Esophagus muscularis mucosa (tissue), 4 donors: ENCODE results near the gene MT1HL1. TPM values are rescaled to one million over a fixed set of nuclear protein-coding genes. Genes with fewer than 3 reads are reported as not detected.
"Not testable (repeated sequence)": the region's sequence is repeated elsewhere in the genome, so short reads cannot be mapped to it uniquely, and the experiment has no call there.

ENCODE experiments used
- DNase-seq: peaks from one replicate; pipeline ENCODE4 v3.0.0-alpha.2; 2017; ENCODE audit errors: extremely low spot score
- H3K27ac ChIP-seq, 4 donors: fragments of 200-600 bp; sonication (generic); replicated peaks in 1 of 4; 1 replicate in 3 of 4; 2 replicates in 1 of 4; pipeline ENCODE4 v1.5.1; 2016 to 2019; ENCODE audit warnings: mild to moderate bottlenecking in 1 of 4
- H3K27me3 ChIP-seq, 4 donors: fragments of 200-600 bp; sonication (generic); one replicate each; pipeline versions ENCODE4 v1.5.1 to v1.6.0; 2016 to 2019
- H3K36me3 ChIP-seq, 4 donors: fragments of 200-600 bp; sonication (generic); one replicate each; pipeline ENCODE4 v1.5.1; 2016 to 2019
- H3K4me1 ChIP-seq, 4 donors: fragments of 200-600 bp; sonication (generic); one replicate each; pipeline ENCODE4 v1.5.1; 2016 to 2019
- H3K4me3 ChIP-seq, 4 donors: fragments of 200-600 bp; sonication (generic); 1 replicate in 2 of 4; 2 replicates in 2 of 4; pipeline ENCODE4 v1.5.1; 2016 to 2019; ENCODE audit warnings: mild to moderate bottlenecking in 4 of 4, moderate library complexity in 1 of 4
- H3K9me3 ChIP-seq, 4 donors: fragments of 200-600 bp; sonication (generic); 1 replicate in 3 of 4; 2 replicates in 1 of 4; pipeline ENCODE4 v1.5.1; 2016 to 2019
- EP300 ChIP-seq: sonication (generic); formaldehyde crosslinking; IDR thresholded peaks from one replicate; pipeline ENCODE4 v1.6.1; 2017; ENCODE audit warnings: antibody characterized with exemption
- POLR2A ChIP-seq: fragments of 450-650 bp; IDR thresholded peaks from one replicate; pipeline ENCODE4 v1.6.1; 2017; ENCODE audit warnings: antibody characterized with exemption, moderate library complexity, mild to moderate bottlenecking, low read depth
- POLR2AphosphoS5 ChIP-seq, 2 donors: sonication (generic); formaldehyde crosslinking; IDR thresholded peaks; one replicate each; pipeline ENCODE4 v1.6.1; 2017; ENCODE audit warnings: antibody characterized with exemption in 2 of 2
- WGBS: methylation state at CpG from one replicate; pipeline ENCODE4 v1.1.5; 2018; 5-methylcytosine and 5-hydroxymethylcytosine counted together
- intact Hi-C: fragments of 100-400 bp; cut with DNase I; formaldehyde crosslinking; loops from one replicate; pipeline ENCODE4 v1.15.1; 2023
- total RNA-seq, 4 donors: library from RNA; depleted of rRNA; stranded (reverse); fragments of >200 nt; gene quantifications; one replicate each; pipeline versions ENCODE4 v1.1.0 to v1.2.1, GENCODE V29; 2016
- TF ChIP-seq, protein P1 (sequence below), 3 experiments: fragments of 200-600 bp in 2 of 3; fragments of 450-650 bp in 1 of 3; sonication (generic) in 2 of 3; IDR thresholded peaks; one replicate each; pipeline ENCODE4 v1.5.1; 2017 to 2019; ENCODE audit warnings: antibody characterized with exemption in 3 of 3, mild to moderate bottlenecking in 2 of 3, moderate library complexity in 1 of 3

The MT1HL1 gene
- total RNA-seq, 4 donors from 2014 or later, result not detected

DNA sequence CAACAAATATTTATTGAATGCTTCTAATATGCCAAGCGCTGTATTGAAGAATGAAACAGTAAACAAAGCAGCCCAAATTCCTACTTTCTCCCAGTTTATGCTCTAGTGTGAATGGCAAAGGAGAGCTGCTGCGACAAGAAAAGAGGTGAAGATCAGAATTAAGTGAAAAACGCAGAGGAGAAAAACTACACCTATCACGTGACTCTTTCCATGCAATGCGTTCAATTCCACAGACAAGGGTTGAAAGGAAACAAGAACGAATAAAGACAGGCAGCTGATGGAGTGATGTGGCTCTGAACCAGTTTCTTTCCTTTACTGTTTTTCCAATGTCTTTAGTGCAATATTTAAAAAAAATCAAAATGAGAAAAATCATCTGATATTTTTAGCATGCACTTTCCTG is 23.6 kb downstream of the MT1HL1 start:
- no peaks in the 10 kb centered on the region for H3K36me3 ChIP-seq
- H3K9me3 ChIP-seq, result no peaks in the 10 kb centered on the region
- H3K27me3 ChIP-seq, result no peaks in the 10 kb centered on the region
- no peak for TF ChIP-seq POLR2AphosphoS5 (IDR thresholded peaks at IDR 0.05)
- TF ChIP-seq EP300, result no peak
- TF ChIP-seq, protein P1, sequence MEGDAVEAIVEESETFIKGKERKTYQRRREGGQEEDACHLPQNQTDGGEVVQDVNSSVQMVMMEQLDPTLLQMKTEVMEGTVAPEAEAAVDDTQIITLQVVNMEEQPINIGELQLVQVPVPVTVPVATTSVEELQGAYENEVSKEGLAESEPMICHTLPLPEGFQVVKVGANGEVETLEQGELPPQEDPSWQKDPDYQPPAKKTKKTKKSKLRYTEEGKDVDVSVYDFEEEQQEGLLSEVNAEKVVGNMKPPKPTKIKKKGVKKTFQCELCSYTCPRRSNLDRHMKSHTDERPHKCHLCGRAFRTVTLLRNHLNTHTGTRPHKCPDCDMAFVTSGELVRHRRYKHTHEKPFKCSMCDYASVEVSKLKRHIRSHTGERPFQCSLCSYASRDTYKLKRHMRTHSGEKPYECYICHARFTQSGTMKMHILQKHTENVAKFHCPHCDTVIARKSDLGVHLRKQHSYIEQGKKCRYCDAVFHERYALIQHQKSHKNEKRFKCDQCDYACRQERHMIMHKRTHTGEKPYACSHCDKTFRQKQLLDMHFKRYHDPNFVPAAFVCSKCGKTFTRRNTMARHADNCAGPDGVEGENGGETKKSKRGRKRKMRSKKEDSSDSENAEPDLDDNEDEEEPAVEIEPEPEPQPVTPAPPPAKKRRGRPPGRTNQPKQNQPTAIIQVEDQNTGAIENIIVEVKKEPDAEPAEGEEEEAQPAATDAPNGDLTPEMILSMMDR (IDR thresholded peaks at IDR 0.05), result no peak
- TF ChIP-seq POLR2A, result no peak
- no peak overlapping the region for H3K4me3 ChIP-seq
- WGBS, result 80% methylated on average over 6 of the region's 6 CpGs
- DNase-seq, result no peak
- intact Hi-C loops, result no loop called here
- H3K4me1 ChIP-seq, result no peaks in the 10 kb centered on the region
- no peak overlapping the region for H3K27ac ChIP-seq

DNA sequence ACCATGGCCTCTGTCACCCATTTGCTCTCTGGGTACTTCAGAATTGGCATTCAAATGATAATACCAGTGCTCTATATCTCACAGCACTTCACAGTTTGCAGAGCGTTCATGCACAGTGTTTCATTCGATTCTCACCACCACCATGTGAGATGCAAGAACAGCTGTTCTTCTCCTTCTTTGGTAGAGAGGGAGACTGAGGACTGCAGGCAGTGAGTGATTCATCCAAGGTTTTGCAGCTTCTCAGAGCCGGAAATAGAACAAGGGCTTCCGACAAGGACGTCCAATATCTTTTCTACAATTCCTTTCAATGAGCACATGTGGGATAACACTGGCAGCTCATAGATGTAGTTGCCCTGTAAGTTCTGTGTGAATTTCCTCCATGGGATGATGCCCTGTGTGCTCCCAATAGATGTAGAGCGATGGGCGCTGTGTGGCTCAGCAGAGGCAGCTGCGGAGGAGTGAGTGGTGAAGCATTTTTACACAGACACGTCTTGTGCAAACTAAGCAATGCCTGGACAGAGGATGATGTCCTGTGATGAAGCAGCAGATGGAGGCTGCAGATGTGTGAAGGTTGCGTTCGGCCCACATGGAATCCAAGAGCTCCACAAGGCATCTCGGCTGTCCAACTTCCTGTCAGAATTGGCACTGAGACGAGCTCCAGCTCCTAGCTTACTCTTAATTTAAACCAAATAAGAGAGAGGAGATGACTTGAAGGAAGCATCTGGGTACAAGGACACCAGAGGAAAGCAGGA is 24.9 kb downstream of the MT1HL1 start:
- Histone ChIP-seq H3K4me1 (no peaks in the 10 kb centered on the region), H3K36me3 (no peaks in the 10 kb centered on the region), H3K27me3 (no peaks in the 10 kb centered on the region), H3K9me3 (no peaks in the 10 kb centered on the region), H3K4me3 (no peak overlapping the region), H3K27ac (no peak overlapping the region)
- TF ChIP-seq POLR2AphosphoS5 (IDR thresholded peaks at IDR 0.05), result no peak
- TF ChIP-seq, protein P1 (IDR thresholded peaks at IDR 0.05), result no peak
- TF ChIP-seq POLR2A, result no peak
- TF ChIP-seq EP300, result no peak
- DNase-seq, result no peak
- 90% methylated on average over 13 of the region's 13 CpGs for WGBS
- intact Hi-C loops, result no loop called here

DNA sequence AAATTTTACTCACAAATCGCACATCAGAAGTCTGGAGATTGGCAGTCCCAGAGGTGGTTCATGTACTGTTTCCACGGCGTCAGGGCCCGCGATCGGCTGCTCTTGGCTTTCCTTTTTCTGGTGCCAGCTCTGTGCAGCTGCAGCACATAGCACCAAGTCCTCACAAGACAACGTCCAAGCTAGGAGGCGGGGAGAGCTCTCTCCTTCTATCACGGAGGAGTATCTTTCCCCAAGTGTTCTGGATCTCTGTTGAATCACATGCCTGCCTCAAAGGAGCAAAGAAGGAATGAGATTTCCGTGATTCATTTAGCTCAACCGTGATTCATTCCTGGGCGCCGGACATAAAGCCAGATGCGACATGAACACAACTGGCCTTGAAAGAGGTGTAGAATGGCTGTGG is 25.5 kb downstream of the MT1HL1 start:
- H3K27ac ChIP-seq, result no peak overlapping the region
- no peak for DNase-seq
- H3K4me1 ChIP-seq, result no peaks in the 10 kb centered on the region
- TF ChIP-seq POLR2A, result no peak
- TF ChIP-seq POLR2AphosphoS5 (IDR thresholded peaks at IDR 0.05), result no peak
- TF ChIP-seq, protein P1 (IDR thresholded peaks at IDR 0.05), result no peak
- no peak for TF ChIP-seq EP300
- H3K4me3 ChIP-seq, result no peak overlapping the region
- H3K9me3 ChIP-seq, result no peaks in the 10 kb centered on the region
- H3K27me3 ChIP-seq, result no peaks in the 10 kb centered on the region
- intact Hi-C loops, result no loop called here
- WGBS, result 98% methylated on average over 12 of the region's 14 CpGs
- H3K36me3 ChIP-seq, result no peaks in the 10 kb centered on the region

DNA sequence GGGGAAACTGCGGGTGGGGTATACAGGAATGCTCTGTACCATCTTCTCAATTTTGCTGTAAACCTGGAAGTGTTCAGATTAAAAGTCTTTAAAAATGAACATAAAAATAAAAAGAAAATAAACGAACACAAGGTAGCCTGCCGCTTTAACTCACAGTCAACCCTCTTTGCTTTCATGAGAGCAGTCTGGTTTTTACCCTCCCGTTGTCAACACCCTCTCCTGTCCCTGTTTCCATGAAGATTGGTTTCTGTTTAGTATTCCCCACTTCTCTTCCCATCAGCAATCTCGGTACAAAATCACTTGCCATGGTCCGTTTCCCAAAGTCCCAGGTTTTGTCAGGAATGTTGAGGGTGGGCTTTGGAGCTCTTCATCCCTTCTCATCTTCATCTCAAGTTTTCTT is 28.8 kb downstream of the MT1HL1 start:
- intact Hi-C loops, result no loop called here
- WGBS, result 82% methylated on average over 6 of the region's 6 CpGs

DNA sequence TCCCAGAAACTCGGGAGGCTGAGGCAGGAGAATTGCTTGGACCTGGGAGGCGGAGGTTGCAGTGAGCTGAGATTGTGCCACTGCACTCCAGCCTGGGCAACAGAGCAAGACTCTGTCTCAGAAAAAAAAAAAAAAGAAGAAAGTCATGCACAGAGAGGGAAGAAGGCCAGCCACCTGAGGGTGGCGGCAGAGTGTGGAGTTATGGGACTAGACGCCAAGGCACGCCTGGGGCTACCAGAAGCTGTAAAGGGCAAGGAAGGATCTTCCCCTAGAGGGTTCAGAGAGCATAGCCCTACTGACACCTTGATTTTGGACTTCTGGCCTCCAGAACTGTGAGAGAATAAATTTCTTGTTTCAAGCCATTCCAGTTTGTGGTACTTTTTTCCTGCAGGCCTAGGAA is 30.2 kb downstream of the MT1HL1 start:
- 89% methylated on average over 5 of the region's 5 CpGs for WGBS
- H3K27me3 ChIP-seq, H3K9me3 ChIP-seq, H3K36me3 ChIP-seq, H3K4me3 ChIP-seq, H3K27ac ChIP-seq, intact Hi-C loops, H3K4me1 ChIP-seq, DNase-seq: not testable (repeated sequence)

More for the DNA sequence above, 28.8 kb downstream of the MT1HL1 start:
- no peaks in the 10 kb centered on the region for H3K36me3 ChIP-seq
- H3K9me3 ChIP-seq, result no peaks in the 10 kb centered on the region
- TF ChIP-seq EP300, result no peak
- TF ChIP-seq POLR2A, result no peak
- no peak for TF ChIP-seq POLR2AphosphoS5 (IDR thresholded peaks at IDR 0.05)
- TF ChIP-seq, protein P1 (IDR thresholded peaks at IDR 0.05), result no peak
- H3K27me3 ChIP-seq, result no peaks in the 10 kb centered on the region
- H3K4me1 ChIP-seq, result no peaks in the 10 kb centered on the region
- no peak overlapping the region for H3K27ac ChIP-seq
- DNase-seq, result no peak
- no peak overlapping the region for H3K4me3 ChIP-seq
